HepG2 (cell line): ENCODE data around the gene PNN. TPM values are rescaled to one million over a fixed set of nuclear protein-coding genes. Genes with fewer than 3 reads are reported as not detected.

ENCODE experiments used
- E2F5 ChIP-seq: sonication (generic); formaldehyde crosslinking; conservative IDR thresholded peaks from 2 replicates; pipeline ENCODE4 v1.4.0; 2020; ENCODE audit warnings: missing genetic modification reagents
- GFI1 ChIP-seq: sonication (generic); formaldehyde crosslinking; IDR thresholded peaks from 2 replicates; pipeline ENCODE4 v1.5.0; 2020; ENCODE audit warnings: missing genetic modification reagents, mild to moderate bottlenecking, borderline replicate concordance
- TOPORS ChIP-seq: sonication (generic); formaldehyde crosslinking; IDR thresholded peaks from 2 replicates; pipeline ENCODE4 v1.8.0; 2023; ENCODE audit warnings: mild to moderate bottlenecking, missing genetic modification reagents
- ZBTB34 ChIP-seq: sonication (generic); formaldehyde crosslinking; IDR thresholded peaks from 2 replicates; pipeline ENCODE4 v1.8.0; 2022; ENCODE audit warnings: mild to moderate bottlenecking, missing genetic modification reagents
- ZFY ChIP-seq: sonication (generic); formaldehyde crosslinking; IDR thresholded peaks from 2 replicates; pipeline ENCODE4 v1.4.0; 2020; ENCODE audit warnings: missing genetic modification reagents
- ZMYM4 ChIP-seq: sonication (generic); formaldehyde crosslinking; IDR thresholded peaks from 2 replicates; pipeline ENCODE4 v1.8.1; 2023; ENCODE audit warnings: mild to moderate bottlenecking, missing genetic modification reagents
- ZNF260 ChIP-seq: sonication (generic); formaldehyde crosslinking; IDR thresholded peaks from 2 replicates; pipeline ENCODE4 v1.4.0; 2020; ENCODE audit warnings: missing genetic modification reagents, low read depth, mild to moderate bottlenecking, borderline replicate concordance
- ZNF770 ChIP-seq: sonication (generic); formaldehyde crosslinking; IDR thresholded peaks from 2 replicates; pipeline ENCODE4 v1.5.0; 2020; ENCODE audit warnings: mild to moderate bottlenecking, missing genetic modification reagents
- ZNF772 ChIP-seq: sonication (generic); formaldehyde crosslinking; IDR thresholded peaks from 2 replicates; pipeline ENCODE4 v1.5.0; 2020; ENCODE audit warnings: mild to moderate bottlenecking, missing genetic modification reagents
- polyA plus RNA-seq, 8 experiments: library from polyadenylated mRNA; depleted of rRNA in 3 of 8; stranded (reverse) in 7 of 8; unstranded in 1 of 8; fragments of >200 nt; fragmentation: Illumina TruSeq in 4 of 8; extraction: Trizol in 4 of 8; gene quantifications; 2 replicates each; pipeline versions ENCODE4 v1.2.1 to v1.2.3, GENCODE V29; 2011 to 2016; ENCODE audit warnings: low read depth in 4 of 8, missing spikeins in 1 of 8, mixed read lengths in 1 of 8; ENCODE audit not compliant: insufficient read depth in 1 of 8
- total RNA-seq, 5 experiments: library from RNA; depleted of rRNA; stranded (reverse); fragments of >200 nt; fragmentation: Illumina TruSeq; extraction: Trizol; gene quantifications; 2 replicates each; pipeline ENCODE4 v1.2.3, GENCODE V29; 2016; ENCODE audit warnings: low read depth in 1 of 5
- TF ChIP-seq, protein P1 (sequence below): sonication (generic); formaldehyde crosslinking; IDR thresholded peaks from 2 replicates; pipeline ENCODE4 v1.4.0; 2020; ENCODE audit warnings: missing genetic modification reagents, mild to moderate bottlenecking, borderline replicate concordance

The PNN gene
- total and polyA plus RNA-seq, 2 of the 13 experiments (the other 11 are each of a cell fraction or from before 2014, with no cell fraction given) = 58.0 to 214 TPM

DNA sequence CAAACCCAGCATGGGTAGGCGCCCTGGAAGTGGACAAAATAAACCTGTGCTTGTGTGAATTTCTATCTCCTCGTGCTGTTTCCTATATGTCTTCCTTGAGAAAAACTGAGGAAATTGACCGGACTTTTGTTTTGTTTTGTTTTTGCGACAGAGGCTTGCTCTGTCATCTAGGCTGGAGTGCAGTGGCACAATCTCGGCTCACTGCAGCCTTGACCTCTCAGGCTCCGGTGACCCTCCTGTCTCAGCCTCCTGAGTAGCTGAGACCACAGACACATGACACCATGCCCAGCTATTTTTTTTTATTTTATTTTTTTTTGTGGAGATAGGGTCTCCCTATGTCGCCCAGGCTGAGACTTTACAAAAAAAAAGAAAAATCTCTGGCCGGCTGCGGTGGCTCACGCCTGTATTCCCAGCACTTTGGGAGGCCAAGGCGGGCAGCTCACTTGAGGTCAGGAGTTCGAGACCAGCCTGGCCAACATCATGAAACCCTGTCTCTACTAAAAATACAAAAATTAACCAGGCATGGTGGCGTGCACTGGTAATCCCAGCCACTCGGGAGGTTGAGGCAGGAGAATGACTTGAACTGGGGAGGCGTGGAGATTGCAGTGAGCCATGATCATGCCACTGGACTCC, 36.2 kb downstream of the PNN start (continued):
- TF ChIP-seq GFI1 (CRISPR knock-in tag) = peak; percentile 52; the same call in 1 of the 2 replicates
- TF ChIP-seq, protein P1, sequence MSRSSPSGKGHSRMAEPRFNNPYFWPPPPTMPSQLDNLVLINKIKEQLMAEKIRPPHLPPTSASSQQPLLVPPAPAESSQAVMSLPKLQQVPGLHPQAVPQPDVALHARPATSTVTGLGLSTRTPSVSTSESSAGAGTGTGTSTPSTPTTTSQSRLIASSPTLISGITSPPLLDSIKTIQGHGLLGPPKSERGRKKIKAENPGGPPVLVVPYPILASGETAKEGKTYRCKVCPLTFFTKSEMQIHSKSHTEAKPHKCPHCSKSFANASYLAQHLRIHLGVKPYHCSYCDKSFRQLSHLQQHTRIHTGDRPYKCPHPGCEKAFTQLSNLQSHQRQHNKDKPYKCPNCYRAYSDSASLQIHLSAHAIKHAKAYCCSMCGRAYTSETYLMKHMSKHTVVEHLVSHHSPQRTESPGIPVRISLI (CRISPR knock-in tag) = peak; percentile 52; the same call in 1 of the 2 replicates
- TF ChIP-seq ZMYM4 (CRISPR knock-in tag) = no peak
- no peak for TF ChIP-seq ZNF260
- 0 out of 2 replicates have a peak, but pooled peaks have one; percentile 17 for TF ChIP-seq ZBTB34
- no peak for TF ChIP-seq ZNF772
- TF ChIP-seq E2F5 = no peak
- TF ChIP-seq ZNF770 (CRISPR knock-in tag) = peak; percentile 67
- no peak for TF ChIP-seq TOPORS (CRISPR knock-in tag)
- TF ChIP-seq ZFY (CRISPR knock-in tag) = 0 out of 2 replicates have a peak, but pooled peaks have one; percentile 13
